ENCODE measurements around the gene TULP1.

Gene TULP1

DNA sequence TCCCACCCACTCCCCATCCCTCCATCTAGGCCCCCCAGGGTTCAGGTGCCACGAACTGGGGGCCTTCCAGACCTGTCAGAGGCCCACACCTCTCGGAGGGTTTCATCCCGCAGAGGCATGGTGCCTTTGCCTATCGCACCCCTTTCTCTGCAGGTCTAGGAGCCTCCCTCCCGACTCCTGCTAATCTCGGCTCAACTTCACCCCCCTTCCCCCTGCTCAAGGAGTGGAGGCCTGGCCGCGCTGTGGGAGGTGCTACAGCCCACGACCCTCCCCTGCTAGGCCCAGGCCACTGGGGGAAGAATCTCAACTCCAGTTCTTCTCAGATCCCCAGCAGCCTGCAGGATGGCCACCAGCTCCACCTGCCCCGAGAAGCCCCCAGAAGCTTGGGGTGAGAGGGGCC, at the start of gene TULP1:
TSS of gene TULP1 (minus strand) at position 157 of the 400 bp plus-strand sequence. CDS start at position 119, 38 bp downstream.
- peak within 1 kb of the TSS; percentile 93 for H3K27ac ChIP-seq
- H3K36me3 ChIP-seq = peaks cover 36% of the 10 kb centered on the region
- H3K27me3 ChIP-seq (ENCODE audit: insufficient read depth, low read depth, severe bottlenecking) = no peaks in the 10 kb centered on the region
- TF ChIP-seq, protein P1, sequence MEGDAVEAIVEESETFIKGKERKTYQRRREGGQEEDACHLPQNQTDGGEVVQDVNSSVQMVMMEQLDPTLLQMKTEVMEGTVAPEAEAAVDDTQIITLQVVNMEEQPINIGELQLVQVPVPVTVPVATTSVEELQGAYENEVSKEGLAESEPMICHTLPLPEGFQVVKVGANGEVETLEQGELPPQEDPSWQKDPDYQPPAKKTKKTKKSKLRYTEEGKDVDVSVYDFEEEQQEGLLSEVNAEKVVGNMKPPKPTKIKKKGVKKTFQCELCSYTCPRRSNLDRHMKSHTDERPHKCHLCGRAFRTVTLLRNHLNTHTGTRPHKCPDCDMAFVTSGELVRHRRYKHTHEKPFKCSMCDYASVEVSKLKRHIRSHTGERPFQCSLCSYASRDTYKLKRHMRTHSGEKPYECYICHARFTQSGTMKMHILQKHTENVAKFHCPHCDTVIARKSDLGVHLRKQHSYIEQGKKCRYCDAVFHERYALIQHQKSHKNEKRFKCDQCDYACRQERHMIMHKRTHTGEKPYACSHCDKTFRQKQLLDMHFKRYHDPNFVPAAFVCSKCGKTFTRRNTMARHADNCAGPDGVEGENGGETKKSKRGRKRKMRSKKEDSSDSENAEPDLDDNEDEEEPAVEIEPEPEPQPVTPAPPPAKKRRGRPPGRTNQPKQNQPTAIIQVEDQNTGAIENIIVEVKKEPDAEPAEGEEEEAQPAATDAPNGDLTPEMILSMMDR (IDR thresholded peaks at IDR 0.05; ENCODE audit: low read depth, low read length) = no peak
- peak; percentile 98 for DNase-seq
- H3K4me3 ChIP-seq (ENCODE audit: low read depth, low read length) = peak within 1 kb of the TSS; percentile 87
- no peaks in the 10 kb centered on the region for H3K9me3 ChIP-seq (ENCODE audit: severe bottlenecking)

DNA sequence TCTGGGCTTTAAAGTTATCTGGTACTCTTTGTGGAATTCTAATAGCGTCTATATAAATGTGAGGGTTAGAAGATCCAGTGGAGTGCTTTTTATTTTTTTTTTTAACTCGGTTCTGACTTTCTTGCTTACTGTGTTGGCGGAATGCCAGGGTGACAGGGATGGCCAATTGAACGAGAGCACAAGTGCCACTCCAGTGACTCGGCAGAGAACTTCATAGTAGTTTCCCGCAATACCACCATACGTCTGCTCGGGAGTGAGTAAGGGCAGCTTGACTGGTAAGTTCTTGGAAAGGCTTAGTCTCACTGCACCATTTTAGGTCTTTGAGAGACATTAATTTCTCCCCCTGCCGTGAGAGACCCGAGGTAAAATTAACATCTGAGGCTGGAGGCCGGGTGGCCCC, 49.4 kb upstream of the TULP1 start:
- TF ChIP-seq, protein P1 (IDR thresholded peaks at IDR 0.05; ENCODE audit: low read depth, low read length) = no peak
- no peaks in the 10 kb centered on the region for H3K27me3 ChIP-seq (ENCODE audit: insufficient read depth, low read depth, severe bottlenecking)

DNA sequence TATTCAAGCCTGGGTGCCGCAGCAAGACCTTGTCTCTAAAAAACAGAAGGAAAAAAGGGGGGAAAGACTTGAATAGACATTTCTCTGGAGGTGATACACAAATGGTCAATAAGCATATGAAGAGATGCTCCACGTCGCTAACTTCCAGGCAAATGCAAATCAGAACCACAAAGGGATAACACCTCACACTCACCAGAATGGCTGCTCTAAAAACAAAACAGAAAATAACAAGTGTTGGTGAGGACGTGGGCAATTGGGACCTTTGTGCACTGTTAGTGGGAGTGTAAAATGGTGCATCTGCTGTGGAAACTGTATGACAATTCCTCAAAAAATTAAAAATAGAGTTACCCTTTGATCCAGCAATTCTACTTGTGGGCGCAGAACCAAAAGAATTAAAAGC, 48.4 kb upstream of the TULP1 start:
- no peaks in the 10 kb centered on the region for H3K27me3 ChIP-seq (ENCODE audit: insufficient read depth, low read depth, severe bottlenecking)
- no peak for DNase-seq
- no peaks in the 10 kb centered on the region for H3K9me3 ChIP-seq (ENCODE audit: severe bottlenecking)
- no peak overlapping the region for H3K27ac ChIP-seq
- H3K36me3 ChIP-seq = no peaks in the 10 kb centered on the region
- H3K4me3 ChIP-seq (ENCODE audit: low read depth, low read length) = no peak overlapping the region
- TF ChIP-seq, protein P1 (IDR thresholded peaks at IDR 0.05; ENCODE audit: low read depth, low read length) = no peak

More for the DNA sequence above, 49.4 kb upstream of the TULP1 start:
- no peaks in the 10 kb centered on the region for H3K36me3 ChIP-seq
- H3K4me3 ChIP-seq (ENCODE audit: low read depth, low read length) = no peak overlapping the region
- H3K9me3 ChIP-seq (ENCODE audit: severe bottlenecking) = peaks cover 7% of the 10 kb centered on the region
- H3K27ac ChIP-seq = no peak overlapping the region
- DNase-seq = no peak

DNA sequence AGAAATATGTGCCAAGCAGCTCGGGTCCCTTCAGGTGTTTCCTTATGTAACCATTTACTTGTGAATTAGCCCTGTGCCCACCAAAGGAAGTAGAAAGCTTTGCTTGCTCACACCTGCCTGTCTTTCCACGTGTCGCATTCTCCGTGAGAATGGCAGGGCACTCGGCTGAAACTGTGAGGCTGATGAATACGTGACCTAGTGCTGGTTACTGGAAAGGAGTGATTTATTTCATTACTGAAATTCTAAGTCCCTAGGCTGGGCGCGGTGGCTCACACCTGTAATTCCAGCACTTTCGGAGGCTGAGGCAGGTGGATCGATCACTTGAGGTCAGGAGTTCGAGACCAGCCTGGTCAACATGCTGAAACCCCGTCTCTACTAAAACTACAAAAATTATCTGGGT, 45.9 kb upstream of the TULP1 start:
- TF ChIP-seq, protein P1 (IDR thresholded peaks at IDR 0.05; ENCODE audit: low read depth, low read length) = no peak
- no peaks in the 10 kb centered on the region for H3K27me3 ChIP-seq (ENCODE audit: insufficient read depth, low read depth, severe bottlenecking)

DNA sequence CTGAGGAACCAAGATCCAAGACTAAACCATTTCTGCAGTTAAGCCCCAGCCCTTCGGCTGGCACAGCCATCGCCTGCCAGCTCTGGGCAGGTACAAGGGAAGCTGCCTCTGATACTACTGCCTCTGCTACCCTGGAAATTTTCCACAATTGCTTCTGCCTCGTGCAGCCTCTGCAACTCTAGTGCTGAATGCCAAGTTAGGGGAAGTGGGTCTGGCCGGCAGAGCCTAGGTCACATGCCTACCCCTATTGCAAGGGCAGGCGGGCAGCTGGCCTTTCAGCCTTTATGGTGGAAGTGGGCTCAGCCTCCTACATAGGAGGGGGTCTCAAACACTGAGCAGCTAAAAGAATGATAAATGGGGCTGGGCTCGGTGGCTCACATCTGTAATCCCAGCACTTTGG, 44.5 kb upstream of the TULP1 start:
- no peak for DNase-seq
- no peak overlapping the region for H3K4me3 ChIP-seq (ENCODE audit: low read depth, low read length)

More for the DNA sequence above, 45.9 kb upstream of the TULP1 start:
- H3K4me3 ChIP-seq (ENCODE audit: low read depth, low read length) = no peak overlapping the region
- no peaks in the 10 kb centered on the region for H3K36me3 ChIP-seq
- no peaks in the 10 kb centered on the region for H3K9me3 ChIP-seq (ENCODE audit: severe bottlenecking)
- no peak for DNase-seq
- no peak overlapping the region for H3K27ac ChIP-seq

More for the DNA sequence above, 44.5 kb upstream of the TULP1 start:
- no peaks in the 10 kb centered on the region for H3K27me3 ChIP-seq (ENCODE audit: insufficient read depth, low read depth, severe bottlenecking)
- H3K36me3 ChIP-seq = no peaks in the 10 kb centered on the region
- H3K9me3 ChIP-seq (ENCODE audit: severe bottlenecking) = peaks cover 2% of the 10 kb centered on the region
- H3K27ac ChIP-seq = no peak overlapping the region
- TF ChIP-seq, protein P1 (IDR thresholded peaks at IDR 0.05; ENCODE audit: low read depth, low read length) = no peak

All from WERI-Rb-1 (cell line).